Lower lobe of right lung (tissue), 2 donors: ENCODE measurements around the gene PRSS1. TPM values are rescaled to one million over a fixed set of nuclear protein-coding genes. Genes with fewer than 3 reads are reported as not detected.
"Not testable (repeated sequence)": the region's sequence is repeated elsewhere in the genome, so short reads cannot be mapped to it uniquely, and the experiment has no call there.

Experiments
- ATAC-seq, 2 donors: fragments of 200-7000 bp; cut with Tn5 transposase; one replicate each; pipeline ENCODE4 v1.9.1; 2020 to 2022; ENCODE audit warnings: mild to moderate bottlenecking in 2 of 2, moderate library complexity in 2 of 2
- DNase-seq: peaks from one replicate; pipeline ENCODE4 v3.0.0-alpha.2; 2020
- H3K27ac ChIP-seq: fragments of 200-600 bp; one replicate; pipeline ENCODE4 v1.8.0; 2022
- H3K27me3 ChIP-seq: fragments of 200-600 bp; one replicate; pipeline ENCODE4 v1.8.0; 2022; ENCODE audit warnings: low read depth
- H3K36me3 ChIP-seq: fragments of 200-600 bp; one replicate; pipeline ENCODE4 v1.8.0; 2022; ENCODE audit warnings: mild to moderate bottlenecking
- H3K4me1 ChIP-seq: fragments of 200-600 bp; one replicate; pipeline ENCODE4 v1.8.0; 2022
- H3K4me3 ChIP-seq: fragments of 200-600 bp; one replicate; pipeline ENCODE4 v1.8.0; 2022; ENCODE audit warnings: mild to moderate bottlenecking
- H3K9me3 ChIP-seq: fragments of 200-600 bp; one replicate; pipeline ENCODE4 v1.8.0; 2022
- CTCF ChIP-seq: fragments of 200-600 bp; IDR thresholded peaks from one replicate; pipeline ENCODE4 v1.8.0; 2022; ENCODE audit warnings: antibody characterized with exemption, mild to moderate bottlenecking
- intact Hi-C: fragments of 100-400 bp; cut with DNase I; formaldehyde crosslinking; loops from one replicate; pipeline ENCODE4 v1.11.0; 2022
- total RNA-seq: library from RNA; stranded (reverse); fragmentation: NEBNext Ultra II Directional; extraction: Animal tissue kit (Norgen Biotek cat#: 25700); gene quantifications from one replicate; pipeline ENCODE4 v1.2.1, GENCODE V29; 2021
- donor health status: DM: no; HTN: yes; CAD: no; lungs with severe emphysema.

PRSS1 gene
- total RNA-seq, 1 donor from 2014 or later = not detected

GRCh38 chr7:142773937-142774744, 24.9 kb downstream of the PRSS1 start:
- DNase-seq (no peak), ATAC-seq (no peak)
- intact Hi-C loops = no loop called here
- Histone ChIP-seq H3K4me3 (no peak overlapping the region), H3K27ac (no peak overlapping the region), H3K4me1 (no peaks in the 10 kb centered on the region), H3K27me3 (no peaks in the 10 kb centered on the region), H3K9me3 (no peaks in the 10 kb centered on the region), H3K36me3 (no peaks in the 10 kb centered on the region)
- TF ChIP-seq CTCF = no peak

GRCh38 chr7:142774826-142775225, 25.6 kb downstream of the PRSS1 start:
- Histone ChIP-seq H3K9me3 (no peaks in the 10 kb centered on the region), H3K27me3 (no peaks in the 10 kb centered on the region), H3K36me3 (no peaks in the 10 kb centered on the region), H3K4me3 (no peak overlapping the region), H3K4me1 (no peaks in the 10 kb centered on the region), H3K27ac (no peak overlapping the region)
- DNase-seq (no peak), ATAC-seq (no peak)
- TF ChIP-seq CTCF = no peak
- intact Hi-C loops = no loop called here

GRCh38 chr7:142775351-142776115, 26.3 kb downstream of the PRSS1 start:
- H3K27me3 ChIP-seq, H3K9me3 ChIP-seq, H3K4me1 ChIP-seq, H3K36me3 ChIP-seq, ATAC-seq, H3K4me3 ChIP-seq, intact Hi-C loops, H3K27ac ChIP-seq, DNase-seq: not testable (repeated sequence)

- no peaks in the 10 kb centered on the region for H3K36me3 ChIP-seq
- DNase-seq (no peak), ATAC-seq (no peak)
- H3K27ac ChIP-seq = no peak overlapping the region
- intact Hi-C loops = no loop called here
- no peaks in the 10 kb centered on the region for H3K9me3 ChIP-seq
- no peaks in the 10 kb centered on the region for H3K27me3 ChIP-seq
- TF ChIP-seq CTCF = no peak
- no peak overlapping the region for H3K4me3 ChIP-seq
- H3K4me1 ChIP-seq = no peaks in the 10 kb centered on the region
Measured at GRCh38 chr7:142776206-142776844, 27.1 kb downstream of the PRSS1 start.

- intact Hi-C loops, H3K4me1 ChIP-seq, H3K36me3 ChIP-seq, H3K27me3 ChIP-seq, H3K4me3 ChIP-seq, H3K9me3 ChIP-seq, H3K27ac ChIP-seq, ATAC-seq, DNase-seq: not testable (repeated sequence)
Measured at GRCh38 chr7:142776845-142777225, 27.6 kb downstream of the PRSS1 start.

GRCh38 chr7:142777318-142777717, 28.0 kb downstream of the PRSS1 start:
- intact Hi-C loops = no loop called here
- H3K27me3 ChIP-seq = no peaks in the 10 kb centered on the region
- H3K4me3 ChIP-seq = no peak overlapping the region
- no peak for TF ChIP-seq CTCF
- ATAC-seq (no peak), DNase-seq (no peak)
- H3K9me3 ChIP-seq = no peaks in the 10 kb centered on the region
- no peaks in the 10 kb centered on the region for H3K4me1 ChIP-seq
- H3K36me3 ChIP-seq = no peaks in the 10 kb centered on the region
- H3K27ac ChIP-seq = no peak overlapping the region
